Measurements from ENCODE around the gene PYGO2.

Gene PYGO2, protein sequence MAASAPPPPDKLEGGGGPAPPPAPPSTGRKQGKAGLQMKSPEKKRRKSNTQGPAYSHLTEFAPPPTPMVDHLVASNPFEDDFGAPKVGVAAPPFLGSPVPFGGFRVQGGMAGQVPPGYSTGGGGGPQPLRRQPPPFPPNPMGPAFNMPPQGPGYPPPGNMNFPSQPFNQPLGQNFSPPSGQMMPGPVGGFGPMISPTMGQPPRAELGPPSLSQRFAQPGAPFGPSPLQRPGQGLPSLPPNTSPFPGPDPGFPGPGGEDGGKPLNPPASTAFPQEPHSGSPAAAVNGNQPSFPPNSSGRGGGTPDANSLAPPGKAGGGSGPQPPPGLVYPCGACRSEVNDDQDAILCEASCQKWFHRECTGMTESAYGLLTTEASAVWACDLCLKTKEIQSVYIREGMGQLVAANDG

DNA sequence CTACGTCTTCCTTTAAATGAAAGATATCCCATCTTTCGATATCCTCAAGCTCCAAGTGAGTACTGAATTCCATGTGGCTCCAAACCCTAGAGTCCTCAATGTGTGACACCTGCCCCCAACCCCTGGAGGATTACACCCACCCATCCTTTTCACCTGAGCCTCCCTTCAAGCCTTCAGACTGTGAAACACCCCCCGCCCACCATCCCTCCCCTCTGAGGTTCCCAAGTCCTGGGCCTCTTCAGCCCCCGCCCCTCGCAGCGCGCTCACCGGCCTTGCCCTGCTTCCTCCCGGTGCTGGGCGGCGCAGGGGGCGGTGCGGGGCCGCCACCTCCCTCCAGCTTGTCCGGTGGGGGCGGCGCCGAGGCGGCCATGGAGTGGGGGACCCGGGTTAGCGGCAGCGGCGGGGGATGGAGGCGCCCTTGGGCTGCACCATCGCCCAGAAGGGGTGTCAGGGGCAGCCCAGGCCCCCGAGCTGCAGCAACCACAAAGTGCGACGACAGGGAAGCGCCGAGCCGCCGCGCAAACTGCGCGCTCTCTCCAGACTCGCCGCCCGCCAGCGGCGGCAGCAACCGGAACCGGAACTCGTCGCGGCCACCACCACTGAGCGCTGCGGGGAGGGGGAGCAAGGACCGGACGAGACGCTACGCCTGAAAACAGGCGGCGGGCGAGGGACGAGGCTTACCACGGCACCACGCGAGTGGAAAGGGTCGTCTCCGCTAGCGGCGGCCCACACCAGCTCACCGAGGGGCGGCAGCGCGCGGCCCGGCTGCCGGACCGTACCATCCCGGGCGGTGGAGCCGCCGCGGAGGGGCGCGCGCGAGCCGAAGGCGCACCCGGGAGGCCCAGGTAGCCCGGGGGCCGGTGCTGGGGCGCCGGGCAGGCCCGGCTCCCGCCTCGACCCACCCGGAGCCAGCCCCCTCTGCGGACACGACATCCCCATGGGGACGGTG, at the start of gene PYGO2:
PYGO2 (minus strand) TSS at position 576 of the 949 bp plus-strand sequence; CDS start at position 370, 206 bp downstream.
- DNase-seq, result peak; percentile 12

DNA sequence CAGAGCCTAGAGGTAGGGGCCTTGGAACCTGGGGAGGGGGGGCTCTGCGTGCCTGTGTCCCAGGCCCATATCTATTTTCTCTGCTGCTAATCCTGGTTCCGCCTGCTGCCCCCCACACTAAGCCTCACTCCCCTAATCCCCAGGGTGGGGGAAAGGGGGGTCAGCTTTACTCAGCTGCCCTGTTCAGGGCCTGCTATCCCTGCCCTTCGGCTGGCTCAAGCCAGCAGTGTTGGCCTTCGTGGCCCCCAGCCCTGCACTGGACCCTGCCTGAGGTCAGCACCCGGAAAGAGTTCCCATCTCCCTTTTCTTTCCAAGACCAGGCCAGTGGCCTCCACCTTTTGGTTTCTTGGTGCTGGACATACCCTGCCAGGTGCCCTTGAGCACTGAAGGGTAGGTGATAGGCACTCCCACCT, 49.4 kb upstream of the PYGO2 start:
- no peak for DNase-seq

DNA sequence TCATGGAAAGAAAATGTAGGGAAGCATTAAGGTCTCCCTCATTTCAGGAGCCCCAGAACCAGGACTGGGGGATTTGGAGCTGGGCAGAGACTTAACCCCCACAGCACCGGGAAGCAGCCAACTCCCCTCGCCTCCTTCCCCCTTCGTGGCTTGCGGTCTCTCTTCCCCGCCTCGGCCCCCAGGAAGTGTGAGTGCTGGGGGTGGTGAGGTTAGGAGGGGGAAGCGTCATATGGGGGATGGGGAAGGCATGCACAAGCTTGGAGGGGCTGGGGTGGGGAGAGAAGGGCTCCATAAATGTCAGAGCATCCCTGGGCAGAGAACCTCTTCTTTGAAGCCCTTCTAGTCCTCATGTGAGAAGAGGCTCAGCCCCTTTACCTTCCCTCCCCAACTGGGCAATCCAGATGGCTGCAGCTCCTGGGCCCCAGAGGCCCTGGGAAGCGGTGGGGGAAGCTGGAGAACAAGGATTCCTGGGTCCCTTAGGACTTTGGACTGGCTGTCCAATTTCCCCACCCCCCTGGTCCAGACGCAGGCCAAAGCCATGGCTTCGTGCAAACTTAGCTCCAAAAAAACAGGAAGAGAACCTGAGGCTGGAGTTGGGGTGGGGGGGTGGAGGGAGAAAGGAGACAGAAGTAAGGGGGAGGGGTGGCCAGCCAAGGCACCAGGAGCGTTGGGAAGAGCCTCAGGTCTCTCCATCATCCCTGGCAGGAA, 48.8 kb upstream of the PYGO2 start:
- DNase-seq, result no peak

DNA sequence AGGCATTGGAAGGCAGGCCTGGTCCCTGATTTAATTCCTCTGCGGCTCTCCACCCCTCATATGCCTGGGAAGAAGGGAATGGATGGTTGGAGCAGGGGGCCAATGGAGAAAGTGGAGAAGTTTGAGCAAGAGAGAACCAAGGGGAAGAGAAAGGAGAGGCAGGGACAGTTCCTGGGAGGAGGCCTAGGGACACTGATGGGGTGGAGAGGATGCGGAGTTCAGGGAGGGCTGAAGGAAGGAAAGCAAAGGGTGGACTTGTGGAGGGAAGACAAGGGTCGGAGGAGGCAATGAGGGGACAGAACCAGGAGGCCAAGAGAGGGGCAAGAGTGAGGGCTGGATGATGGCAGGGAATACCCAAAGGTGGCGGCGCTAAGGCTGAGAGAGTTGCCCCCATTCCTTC, 48.2 kb upstream of the PYGO2 start:
- DNase-seq, result no peak

DNA sequence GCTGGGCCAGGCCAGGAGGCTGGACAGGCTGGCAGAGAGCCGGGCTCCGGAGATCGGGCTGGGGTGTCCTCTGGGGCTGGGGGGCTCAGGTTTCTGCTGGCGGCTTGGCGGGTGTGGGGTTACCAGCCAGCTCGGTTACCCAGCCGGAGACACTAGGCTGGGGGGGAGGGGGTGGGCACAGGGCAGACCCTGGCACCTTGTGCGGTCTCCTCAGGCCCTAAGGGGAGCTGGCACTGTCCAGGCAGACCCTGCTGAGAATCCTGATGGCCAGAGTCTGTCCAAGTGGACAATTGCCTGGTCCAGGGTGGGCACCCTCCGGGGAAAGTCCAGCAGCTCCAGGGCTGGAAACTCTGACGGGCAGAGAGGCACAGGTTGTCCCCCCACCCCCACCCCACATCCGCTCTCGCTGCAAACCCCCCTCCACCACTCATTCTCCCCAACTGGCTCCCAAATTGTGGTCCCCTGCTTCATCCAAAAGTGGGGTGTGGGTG, 47.7 kb upstream of the PYGO2 start:
- DNase-seq, result no peak

DNA sequence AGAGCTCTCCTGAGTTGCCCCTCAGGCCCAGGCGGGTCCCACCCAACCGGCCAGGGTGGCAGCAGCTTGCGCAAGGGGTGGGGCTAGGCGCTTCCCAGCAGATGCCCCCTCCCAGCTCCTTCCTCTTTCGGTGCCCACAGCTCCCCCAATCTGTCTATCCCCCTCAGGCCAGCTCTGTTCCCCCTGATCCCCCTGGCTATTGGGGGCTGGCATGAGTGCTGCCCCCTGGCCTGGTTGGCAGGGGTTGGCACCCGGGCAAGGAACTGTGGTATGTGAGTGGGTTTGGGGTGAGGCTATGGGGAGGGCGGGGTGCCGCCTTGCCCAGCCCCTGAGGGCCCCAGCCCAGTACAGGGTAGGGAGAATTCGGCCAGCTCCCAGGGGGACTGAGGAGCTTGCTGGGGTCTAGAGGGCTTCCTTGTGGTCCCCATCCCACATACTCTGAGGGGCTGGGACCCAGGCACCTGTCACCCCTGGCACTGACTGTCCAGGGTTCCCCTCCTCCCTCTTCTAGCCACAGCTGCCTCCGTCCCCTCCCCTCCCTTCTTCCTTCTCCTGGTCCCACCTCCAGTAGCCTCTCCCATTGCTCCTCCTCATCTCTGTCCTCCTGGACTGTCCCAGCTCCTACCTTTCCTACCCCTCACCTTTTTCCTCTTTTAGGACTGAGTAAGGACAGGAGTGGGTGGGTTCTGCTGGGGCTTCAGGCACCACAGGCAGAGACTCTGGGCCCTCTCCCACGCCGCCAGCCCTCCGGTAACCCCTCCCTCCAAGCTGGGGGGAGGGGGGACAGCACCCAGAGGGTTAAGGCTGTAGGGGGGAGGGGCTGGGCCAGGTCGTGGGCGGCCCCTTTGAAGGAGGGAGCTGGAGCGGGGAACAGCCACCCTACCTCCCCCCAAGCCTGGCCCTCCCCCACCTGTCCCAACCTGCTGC, 46.7 kb upstream of the PYGO2 start:
- no peak for DNase-seq

DNA sequence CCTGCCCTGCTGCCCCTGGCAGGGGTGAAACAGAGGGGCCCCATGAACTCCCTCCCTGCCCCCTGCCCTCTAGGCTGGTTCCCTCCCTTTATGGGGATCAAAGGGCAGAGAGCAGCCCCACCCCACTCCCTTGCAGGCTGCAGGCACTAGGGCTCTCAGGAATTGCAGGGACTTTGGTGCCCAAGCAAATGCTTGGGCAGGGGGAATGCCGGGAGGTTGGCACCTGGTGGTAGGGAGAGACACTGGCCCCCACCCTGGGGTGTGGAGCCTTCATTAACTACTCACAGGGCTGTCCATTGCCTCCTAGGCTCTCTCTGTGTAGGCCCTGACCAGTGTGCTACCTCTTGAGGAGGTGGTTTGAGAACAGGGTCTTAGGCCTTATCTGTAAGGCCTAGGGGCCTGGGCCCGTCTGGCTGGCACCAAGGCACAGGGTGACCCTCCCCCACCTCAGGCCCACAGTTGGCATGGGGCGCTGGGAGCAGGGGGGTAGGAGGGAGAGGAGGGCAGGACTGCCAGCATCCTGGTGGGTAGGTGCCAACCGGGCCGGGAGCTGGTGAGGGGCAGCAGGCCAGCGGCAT, 45.8 kb upstream of the PYGO2 start:
- no peak for DNase-seq

DNA sequence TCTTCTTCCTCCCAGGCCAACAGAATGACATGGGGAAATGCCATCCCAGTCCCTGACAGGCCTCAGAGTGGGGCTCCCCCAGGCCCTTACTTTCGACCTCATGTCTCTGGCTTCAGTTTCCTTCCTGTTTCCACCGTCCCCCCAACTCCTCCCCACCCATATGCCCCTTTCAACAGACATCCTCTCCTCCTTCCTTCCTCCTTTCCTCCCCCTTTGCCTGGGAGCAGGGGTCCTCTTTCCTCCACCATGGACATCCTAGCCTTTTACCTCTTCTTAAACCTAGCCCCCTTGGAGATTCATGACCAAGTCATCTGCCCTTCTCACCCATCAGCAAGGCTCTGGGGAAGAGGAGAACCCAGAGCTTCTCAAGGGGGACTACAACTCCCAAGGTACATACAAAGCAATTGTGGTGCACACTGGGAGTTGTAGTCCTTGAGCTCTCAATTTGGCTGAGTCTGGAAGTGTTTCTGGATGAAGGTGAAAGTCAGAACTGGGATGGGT, 45.1 kb upstream of the PYGO2 start:
- DNase-seq, result no peak

DNA sequence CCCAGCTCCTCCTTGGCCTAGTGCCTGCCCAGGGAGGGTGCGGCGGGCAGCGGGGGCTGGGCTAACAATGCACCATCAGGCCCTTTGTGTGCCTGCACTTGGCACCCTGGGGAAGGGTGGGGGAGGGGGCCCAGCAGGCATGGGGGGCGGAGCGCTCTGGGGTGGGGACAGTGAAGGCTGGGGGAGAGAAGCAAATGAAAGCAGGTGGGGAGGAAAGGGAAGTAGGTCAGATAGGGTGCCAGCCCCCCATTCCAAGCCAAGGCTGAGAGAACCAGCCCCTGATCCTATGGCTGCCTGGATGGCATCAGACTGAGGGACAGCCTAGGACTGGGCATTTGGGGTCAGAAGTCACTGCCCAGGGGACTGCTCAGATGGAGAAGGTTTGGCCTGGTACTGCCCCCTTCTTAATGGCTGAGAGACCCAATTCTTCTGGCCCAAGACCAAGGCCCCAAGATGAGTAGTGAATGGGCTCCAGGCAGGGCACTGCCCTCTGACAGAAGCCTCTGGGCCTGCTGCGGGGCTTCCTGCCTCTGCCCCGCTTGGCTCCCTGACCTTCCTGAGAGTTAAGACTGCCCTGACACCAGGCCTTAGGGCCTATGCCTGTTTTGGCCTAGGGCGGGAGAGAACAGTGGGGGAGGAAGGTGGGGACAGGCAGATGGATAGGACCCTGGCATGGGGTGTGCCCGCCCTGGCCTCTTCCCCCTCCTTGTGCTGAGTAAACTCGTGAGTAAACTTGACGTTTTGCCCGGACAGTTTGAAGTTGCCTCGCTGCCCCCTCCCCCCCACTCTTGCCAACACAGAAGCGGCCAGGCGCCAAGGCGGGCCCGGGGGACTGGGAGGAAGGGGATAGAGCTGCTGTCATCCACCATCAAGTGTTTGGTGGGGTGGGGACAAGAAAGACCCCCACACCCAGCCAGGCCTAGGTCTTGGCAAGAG, 43.8 kb upstream of the PYGO2 start:
- DNase-seq, result no peak

DNA sequence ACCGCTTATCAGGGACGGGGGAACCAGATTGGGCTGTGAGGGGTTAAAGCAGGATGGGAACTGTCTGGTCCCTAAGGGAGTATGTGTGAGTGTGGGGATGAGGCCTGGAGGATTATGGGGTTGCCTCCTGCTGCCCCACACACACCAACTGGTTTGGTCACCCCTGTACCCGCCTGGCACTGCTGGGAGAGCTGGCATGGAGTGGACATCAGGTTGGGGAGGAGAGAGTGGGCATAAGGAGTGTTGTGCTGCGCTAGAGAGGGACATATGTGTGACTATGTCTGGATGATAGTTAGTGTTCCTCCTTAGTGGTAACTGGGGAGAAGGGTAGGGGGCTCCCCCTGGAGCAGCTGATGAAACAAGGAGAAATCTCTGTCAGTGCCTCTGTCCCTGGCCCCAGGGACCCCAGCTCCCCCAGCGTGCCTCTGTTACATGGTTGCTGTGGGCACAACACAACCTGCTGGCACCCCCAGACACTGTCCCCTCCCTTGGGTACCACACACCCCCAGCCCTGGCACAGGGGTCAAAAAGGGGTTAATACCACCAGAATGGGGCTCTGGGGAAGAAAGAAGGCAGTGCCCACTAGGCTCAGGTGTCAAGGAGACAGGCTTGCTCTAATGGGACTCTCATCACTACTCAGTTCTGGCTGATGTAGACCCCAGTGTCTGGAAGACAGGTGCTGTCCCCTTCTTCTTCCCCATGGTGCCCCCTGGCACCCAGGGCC, 42.9 kb upstream of the PYGO2 start:
- DNase-seq, result no peak

DNA sequence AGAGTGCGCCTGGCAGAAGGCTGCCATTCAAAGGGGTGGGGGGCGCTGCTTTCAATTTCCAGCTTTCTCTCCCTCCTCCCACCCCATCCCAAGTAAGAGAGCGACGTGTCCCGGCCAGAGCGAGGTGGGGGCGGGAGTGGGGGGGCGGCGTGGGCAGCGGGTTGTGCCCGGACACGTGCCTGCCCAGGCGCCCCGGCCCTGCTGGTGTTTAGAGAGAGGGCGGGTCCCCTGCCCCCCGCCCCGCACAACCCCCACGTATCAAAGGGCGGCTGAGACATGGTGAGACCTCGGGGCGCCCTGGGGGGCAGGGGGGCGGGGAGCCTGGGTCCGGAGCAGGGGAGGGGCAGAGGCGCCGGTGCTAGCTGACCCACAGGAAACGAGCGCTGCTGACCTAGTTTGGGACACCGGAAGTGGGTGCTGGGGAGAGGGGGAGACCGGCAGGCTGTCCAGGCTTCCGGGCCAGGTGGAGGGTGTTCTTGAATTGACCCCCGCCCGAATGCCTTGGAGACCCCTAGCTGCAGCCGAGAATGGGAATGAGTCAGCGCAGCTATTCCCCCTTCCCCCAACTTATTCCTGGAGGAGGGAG, 42.3 kb upstream of the PYGO2 start:
- no peak for DNase-seq

DNA sequence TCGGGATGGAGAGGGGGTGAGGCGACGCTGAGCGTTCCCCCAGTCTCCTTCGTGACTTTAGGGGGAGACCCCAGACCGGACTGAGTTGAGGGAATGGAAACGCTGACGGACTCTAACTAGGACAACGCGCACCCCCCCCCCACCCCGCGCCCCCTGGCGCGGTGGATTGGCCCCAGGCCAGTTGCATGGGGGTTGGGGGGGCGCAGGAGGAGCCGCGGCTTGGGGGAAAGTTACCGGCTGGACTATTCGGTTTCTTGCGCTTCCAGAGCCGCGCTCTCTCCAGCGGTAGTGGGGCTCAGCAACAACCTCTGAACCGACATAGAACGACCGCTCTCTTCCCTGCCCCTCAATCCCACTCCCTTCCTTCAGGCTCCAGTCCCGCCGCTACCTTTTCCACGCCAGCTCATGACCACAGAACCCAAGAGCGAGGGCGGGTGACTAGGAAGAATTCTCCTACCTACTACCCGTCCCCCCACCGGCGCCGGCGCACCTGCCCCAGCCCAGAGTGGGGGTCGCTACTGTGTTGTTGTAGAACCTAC, 41.7 kb upstream of the PYGO2 start:
- DNase-seq, result no peak

DNA sequence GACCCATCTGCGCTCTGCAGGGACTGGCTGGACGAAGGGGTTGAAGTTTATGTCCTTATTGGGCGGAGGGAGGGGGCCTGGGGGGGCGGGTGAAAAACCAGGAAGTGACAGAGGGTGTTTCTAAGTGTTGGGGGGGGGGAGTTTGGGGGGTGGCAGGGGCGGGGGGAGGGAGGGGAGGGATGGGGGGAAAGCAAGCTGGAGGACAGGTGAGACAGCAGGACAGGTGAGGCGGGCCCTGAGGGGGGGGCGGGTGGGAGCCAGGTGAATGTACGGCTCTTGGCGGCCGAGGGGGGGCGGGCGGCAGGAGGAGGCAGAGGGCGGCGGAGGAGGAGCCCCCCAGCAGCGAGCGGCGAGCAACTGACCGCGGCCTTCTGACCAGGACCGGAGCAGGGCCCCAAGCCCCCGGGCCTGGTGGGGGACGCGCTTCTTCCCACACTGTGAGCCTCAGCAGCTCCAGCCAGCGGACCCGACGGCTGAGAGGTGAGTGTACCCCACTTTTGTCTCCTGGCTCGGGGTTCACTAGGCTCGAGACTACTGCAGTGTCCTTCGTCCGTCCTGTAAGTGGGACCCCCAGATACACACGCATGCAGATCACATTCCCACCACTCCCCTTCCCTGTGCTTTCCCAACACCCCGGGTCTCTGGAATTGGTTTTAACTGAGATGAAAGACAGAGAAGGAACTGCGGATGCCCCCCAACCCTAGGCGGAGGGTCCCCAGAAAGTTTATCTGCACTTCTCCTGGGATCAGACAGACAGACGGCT, 41.1 kb upstream of the PYGO2 start, which contains the start of gene ZBTB7B:
ZBTB7B (plus strand) TSS at position 339 of the 763 bp plus-strand sequence. CDS start 11,859 bp downstream, outside the sequence.
- DNase-seq, result no peak

DNA sequence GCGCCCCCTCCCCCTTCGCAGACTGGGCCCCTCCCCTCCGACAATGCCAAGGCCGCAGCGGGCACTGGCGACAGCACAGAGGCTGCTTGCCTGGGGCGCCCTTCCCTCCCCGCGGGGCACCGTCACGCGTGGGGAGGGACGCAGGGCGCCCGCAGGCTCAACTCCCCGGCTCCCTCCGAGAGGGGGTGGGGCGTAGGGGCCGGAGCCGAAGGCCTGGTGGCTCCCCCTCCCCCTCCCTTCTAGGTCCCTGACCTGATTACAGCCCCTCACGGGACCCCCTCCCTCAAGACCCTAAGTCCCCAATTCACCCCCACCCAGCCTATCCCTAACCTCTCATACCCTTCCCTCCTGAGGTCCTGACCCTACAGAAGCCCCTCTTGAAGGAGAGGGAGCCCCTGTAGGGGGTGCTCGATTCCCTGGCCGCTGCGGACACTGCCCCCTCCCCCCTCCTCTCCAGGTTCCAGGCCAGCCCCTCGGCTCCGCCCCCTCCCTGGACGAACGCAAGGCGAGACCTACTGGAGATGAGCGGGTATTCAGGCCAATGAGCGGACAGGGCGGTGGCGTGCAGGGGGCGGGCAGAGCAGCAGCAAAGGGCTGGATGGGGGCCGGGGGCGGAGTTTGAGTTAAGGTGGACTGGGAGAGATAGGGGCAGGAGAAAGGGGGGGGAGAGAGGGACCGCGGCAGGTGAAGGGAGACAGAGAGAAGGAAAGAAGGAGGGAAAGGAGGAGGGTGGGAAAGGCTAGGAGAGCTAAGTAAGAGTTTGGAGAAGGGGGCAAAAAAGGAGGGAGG, 40.3 kb upstream of the PYGO2 start:
- peak; percentile 94 for DNase-seq

DNA sequence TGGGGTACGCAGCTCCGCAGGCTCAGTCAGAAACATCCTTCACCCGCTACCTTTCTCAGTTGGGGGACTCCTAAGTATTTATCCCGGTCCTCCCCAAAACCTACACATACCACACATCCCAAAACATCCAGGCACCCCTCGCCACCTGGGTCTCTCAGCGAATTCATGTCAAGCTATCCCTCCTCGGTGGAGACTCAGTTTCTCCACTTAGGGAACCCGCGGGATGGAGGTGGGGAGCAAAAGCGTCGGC, 39.8 kb upstream of the PYGO2 start:
- DNase-seq, result no peak

DNA sequence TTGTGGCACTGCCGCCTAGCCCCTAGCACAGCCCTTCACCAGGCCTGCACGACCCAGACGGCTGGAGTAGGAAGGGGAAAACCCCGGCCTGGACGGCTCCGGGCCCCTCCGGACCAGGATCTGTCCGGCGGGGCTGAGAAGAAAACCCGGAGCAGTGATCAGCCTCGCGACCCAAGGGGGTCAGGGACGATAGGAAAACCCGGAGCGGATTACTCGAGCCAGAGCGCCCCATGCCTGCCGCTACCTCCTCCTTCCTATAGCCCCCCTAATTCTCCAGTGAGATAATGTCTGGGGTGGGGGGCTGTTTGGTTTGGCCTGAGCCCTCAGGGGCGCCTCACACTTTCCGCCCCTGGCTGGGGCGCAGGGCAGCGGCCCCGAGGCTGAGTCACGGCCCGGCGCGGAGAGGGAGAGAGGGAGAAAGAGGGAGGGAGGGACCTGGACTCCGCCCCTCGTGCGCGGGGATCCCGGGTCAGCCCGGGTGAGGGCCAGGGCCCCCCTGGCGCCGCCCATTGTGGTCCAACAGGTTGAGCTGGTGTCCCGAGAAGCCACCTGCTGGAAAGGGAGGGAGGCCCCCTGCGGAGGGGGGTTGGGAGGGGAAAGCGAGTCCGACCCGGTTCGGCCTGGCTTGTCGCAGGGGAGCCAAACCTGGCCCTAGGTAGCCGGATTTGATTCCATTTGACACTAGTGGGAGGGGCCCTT, 39.3 kb upstream of the PYGO2 start:
- DNase-seq, result peak; percentile 73

DNA sequence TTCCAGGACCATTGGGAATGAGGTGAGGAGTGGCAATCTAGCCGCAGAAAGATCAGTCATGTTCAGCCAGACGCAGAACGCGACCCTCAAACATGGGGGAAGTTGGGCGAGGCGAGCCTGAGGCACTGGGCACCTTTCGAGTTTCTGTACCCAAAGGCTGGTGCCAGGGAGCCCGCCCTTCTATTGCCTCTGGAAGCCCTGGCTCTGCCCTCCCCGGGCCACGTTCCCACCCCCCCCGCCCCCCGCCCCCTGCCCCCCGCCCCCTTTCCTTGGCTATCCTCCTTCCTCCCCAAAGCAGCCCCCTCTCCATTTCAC, 38.8 kb upstream of the PYGO2 start:
- no peak for DNase-seq
